ENCODE data around the gene COPG1. TPM values are rescaled to one million over a fixed set of nuclear protein-coding genes. Genes with fewer than 3 reads are reported as not detected.

The COPG1 gene
- total and polyA plus RNA-seq, 9 of the 15 experiments (the other 6 are each of a cell fraction or from before 2014, with no cell fraction given): 40.3 to 105 (median 62.4) TPM

DNA sequence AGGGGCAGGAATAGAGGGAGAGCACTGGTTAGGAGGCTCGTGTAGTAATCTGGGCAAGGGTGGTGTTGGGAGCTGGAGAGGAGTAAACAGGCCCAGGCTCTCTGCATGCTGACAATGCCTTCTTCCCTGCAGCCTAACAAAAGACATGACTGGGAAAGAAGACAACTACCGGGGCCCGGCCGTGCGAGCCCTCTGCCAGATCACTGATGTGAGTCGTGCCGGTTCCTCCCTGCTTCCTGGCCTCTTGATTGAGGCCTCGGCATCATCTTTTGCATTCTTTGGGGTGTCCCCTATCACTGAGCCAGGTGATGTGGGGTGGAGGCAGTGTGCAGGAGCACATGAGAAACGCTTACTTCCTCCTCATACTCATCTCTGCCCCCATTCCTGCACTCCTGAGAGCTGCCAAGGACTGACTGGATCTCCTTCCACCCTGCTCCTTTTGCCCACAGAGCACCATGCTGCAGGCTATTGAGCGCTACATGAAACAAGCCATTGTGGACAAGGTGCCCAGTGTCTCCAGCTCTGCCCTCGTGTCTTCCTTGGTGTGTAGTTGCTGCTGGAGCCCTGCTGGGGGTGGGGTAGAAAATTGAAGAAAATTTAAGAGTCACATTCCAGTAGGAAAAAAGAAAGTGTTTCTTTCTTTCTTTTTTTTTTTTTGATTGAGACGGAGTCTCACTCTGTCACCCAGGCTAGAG, 5.3 kb downstream of the COPG1 start:
- Histone ChIP-seq H3K36me3 (ENCODE audit: control insufficient read depth, insufficient read depth, low read length) (peaks cover 73% of the 10 kb centered on the region; the same call in 2 of the 3 replicates), H3K4me1 (replicated peaks in 1 of 2; ENCODE audit: control insufficient read depth in 2 of 2, insufficient read depth in 2 of 2, low read length in 2 of 2) (peaks cover 3 to 4% of the 10 kb centered on the region in 2 experiments; a peak in 2 of 5 replicates), H3K9me3 (replicated peaks; ENCODE audit: control insufficient read depth, insufficient read depth, low read depth, low read length) (no peaks in the 10 kb centered on the region), H2AFZ (ENCODE audit: low read depth, low read length) (no peak overlapping the region), H4K20me1 (replicated peaks; ENCODE audit: control insufficient read depth, insufficient read depth, low read length) (0 out of 2 replicates have a peak, but pooled peaks cover 3% of the 10 kb centered on the region), H3K27ac (ENCODE audit: extremely low read depth, low read depth, low read length) (no peak overlapping the region), H3K79me2 (ENCODE audit: control insufficient read depth, insufficient read depth, low read length) (peaks cover 10% of the 10 kb centered on the region), H3K9me1 (ENCODE audit: control insufficient read depth, insufficient read depth, low read length) (no peaks in the 10 kb centered on the region), H3K27me3 (ENCODE audit: control insufficient read depth in 2 of 2, insufficient read depth in 2 of 2, low read length in 2 of 2) (no peaks in the 10 kb centered on the region), H3K4me2 (ENCODE audit: insufficient read depth, low read length) (no peak overlapping the region), H3K4me3 (no peak overlapping the region), H3K9ac (ENCODE audit: insufficient read depth in 1 of 2, low read depth in 2 of 2, low read length in 2 of 2) (no peak overlapping the region)
- DNase-seq (ENCODE audit: extremely low read depth in 1 of 4, low spot score in 3 of 4): no peak
- no TSS peak for BruUV-seq (replicated peaks)
- CTCF ChIA-PET (ENCODE audit: low intra/inter-chr PET ratio): no interaction called here
- POLR2A ChIA-PET: interaction anchor here (0.7 to 4.7 kb wide), 3 partner anchors 9 to 31 kb away, joined by 3 to 20 read pairs (median 3); no protein-coding TSS in a partner anchor
- TF ChIP-seq ZNF445 (CRISPR knock-in tag; IDR thresholded peaks at IDR 0.05; ENCODE audit: low read depth) (no peak), SAFB2 (IDR thresholded peaks at IDR 0.05; ENCODE audit: borderline replicate concordance, low read depth, low read length, severe bottlenecking) (no peak), POLR3G (IDR thresholded peaks at IDR 0.05; ENCODE audit: extremely low read depth, insufficient read length, insufficient replicate concordance) (no peak), PHB2 (IDR thresholded peaks at IDR 0.05; ENCODE audit: low read depth) (no peak), RBM17 (IDR thresholded peaks at IDR 0.05; ENCODE audit: borderline replicate concordance, low read depth, low read length) (no peak), ATF1 (CRISPR knock-in tag; IDR thresholded peaks at IDR 0.05) (no peak), ATF1 (tag; IDR thresholded peaks at IDR 0.05) (no peak), ZNF140 (CRISPR knock-in tag; IDR thresholded peaks at IDR 0.05) (no peak)
- intact Hi-C loops (cut with micrococcal nuclease) (no loop called here), in situ Hi-C loops (cut with MboI) (no loop called here)
- WGBS (ENCODE audit: insufficient coverage, low coverage, missing lambda C conversion rate): 85% methylated on average over 7 of the region's 12 CpGs
- no peak for ATAC-seq
- no peak for FAIRE-seq

Data from K562 (cell line).